HFF-Myc (cell line): ENCODE data around the gene NXF1.
A peak's percentile ranks its signal among the peaks of the same experiment; 100 is the strongest.
"Not testable (repeated sequence)": the region's sequence is repeated elsewhere in the genome, so short reads cannot be mapped to it uniquely, and the experiment has no call there.

Experiments
- DNase-seq: peaks from one replicate; pipeline ENCODE4 v3.0.0-alpha.2; 2011; ENCODE audit warnings: low read depth; ENCODE audit errors: extremely low read depth
- H3K4me3 ChIP-seq: replicated peaks from 2 replicates; pipeline ENCODE4 v1.5.1; 2011; ENCODE audit warnings: low read depth, mild to moderate bottlenecking, control low read depth, low read length
- TF ChIP-seq, protein P1 (sequence below): IDR thresholded peaks from 2 replicates; pipeline ENCODE4 v1.5.1; 2012; ENCODE audit warnings: mild to moderate bottlenecking, low read depth, low read length, control low read depth; ENCODE audit errors: missing control alignments

The NXF1 gene

DNA sequence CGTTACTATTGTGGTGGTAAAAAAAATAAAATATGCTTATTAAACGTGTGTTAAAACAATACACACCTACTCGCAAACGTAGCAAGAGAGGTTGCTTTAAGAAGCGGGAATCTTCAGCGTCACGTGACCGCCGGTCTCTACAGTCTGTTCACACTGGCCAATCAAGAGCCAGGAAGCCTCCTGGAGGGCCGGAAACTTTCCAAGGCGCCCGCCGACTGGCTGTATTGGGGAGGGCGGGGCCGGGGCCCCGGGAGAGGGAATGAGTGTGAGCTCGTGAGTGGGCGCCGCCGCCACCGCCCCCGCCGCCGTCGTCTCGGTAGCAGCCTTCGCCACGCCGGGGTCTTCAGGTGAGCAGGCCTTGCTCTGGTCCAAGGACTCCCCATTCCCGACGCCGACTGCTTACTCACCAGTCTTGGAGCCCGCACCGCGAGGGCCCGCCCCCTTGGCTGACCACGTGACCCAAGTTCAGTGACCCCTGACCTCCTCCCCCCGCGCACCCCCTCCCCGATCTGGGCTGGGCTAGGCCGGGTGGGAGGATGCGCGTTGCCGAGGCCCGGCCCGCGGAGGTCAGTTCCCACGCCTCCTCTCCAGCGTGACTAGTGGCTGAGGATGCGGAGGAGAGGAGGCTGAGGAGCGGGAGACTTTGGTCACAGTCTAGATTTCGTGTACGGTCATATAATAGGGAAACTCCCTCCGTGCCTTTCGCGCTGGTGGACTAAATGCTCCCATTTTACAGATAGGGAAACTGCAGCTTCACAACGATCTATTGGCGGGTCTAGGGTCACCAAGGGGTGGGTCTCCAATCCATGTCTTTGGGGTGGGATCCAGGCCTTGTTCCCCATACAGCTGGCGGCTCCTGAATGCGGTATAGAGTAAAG is 33.9 kb downstream of the NXF1 start, which contains the start of gene TAF6L:
Gene TAF6L, plus strand, starts transcription at position 253 of the 878 bp plus-strand sequence. CDS start 4,388 bp downstream, outside the sequence.
- peak within 1 kb of the TSS; percentile 58 for H3K4me3 ChIP-seq
- peak; percentile 81 for DNase-seq
- TF ChIP-seq, protein P1, sequence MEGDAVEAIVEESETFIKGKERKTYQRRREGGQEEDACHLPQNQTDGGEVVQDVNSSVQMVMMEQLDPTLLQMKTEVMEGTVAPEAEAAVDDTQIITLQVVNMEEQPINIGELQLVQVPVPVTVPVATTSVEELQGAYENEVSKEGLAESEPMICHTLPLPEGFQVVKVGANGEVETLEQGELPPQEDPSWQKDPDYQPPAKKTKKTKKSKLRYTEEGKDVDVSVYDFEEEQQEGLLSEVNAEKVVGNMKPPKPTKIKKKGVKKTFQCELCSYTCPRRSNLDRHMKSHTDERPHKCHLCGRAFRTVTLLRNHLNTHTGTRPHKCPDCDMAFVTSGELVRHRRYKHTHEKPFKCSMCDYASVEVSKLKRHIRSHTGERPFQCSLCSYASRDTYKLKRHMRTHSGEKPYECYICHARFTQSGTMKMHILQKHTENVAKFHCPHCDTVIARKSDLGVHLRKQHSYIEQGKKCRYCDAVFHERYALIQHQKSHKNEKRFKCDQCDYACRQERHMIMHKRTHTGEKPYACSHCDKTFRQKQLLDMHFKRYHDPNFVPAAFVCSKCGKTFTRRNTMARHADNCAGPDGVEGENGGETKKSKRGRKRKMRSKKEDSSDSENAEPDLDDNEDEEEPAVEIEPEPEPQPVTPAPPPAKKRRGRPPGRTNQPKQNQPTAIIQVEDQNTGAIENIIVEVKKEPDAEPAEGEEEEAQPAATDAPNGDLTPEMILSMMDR: no peak

- TF ChIP-seq, protein P1: no peak
- H3K4me3 ChIP-seq: peak overlapping the region; percentile 58
- no peak for DNase-seq
Measured at GRCh38 chr11:62770778-62771143, 34.5 kb downstream of the NXF1 start.

DNA sequence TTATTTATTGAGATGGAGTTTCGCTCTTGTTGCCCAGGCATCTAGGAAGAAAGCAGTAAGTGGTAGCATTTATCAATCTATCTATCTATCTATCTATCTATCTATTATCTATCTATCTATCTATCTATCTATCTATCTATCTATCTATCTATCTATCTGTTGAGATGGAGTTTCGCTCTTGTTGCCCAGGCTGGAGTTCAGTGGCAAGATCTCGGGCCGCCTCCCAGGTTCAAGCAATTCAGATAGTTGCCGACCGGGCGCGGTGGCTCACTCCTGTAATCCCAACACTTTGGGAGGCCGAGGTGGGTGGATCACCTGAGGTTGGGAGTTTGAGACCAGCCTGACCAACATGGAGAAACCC is 44.4 kb downstream of the NXF1 start:
- not testable (repeated sequence) for DNase-seq
- 0 out of 2 replicates have a peak overlapping the region, but pooled peaks have one; percentile 11 for H3K4me3 ChIP-seq

- DNase-seq: no peak
- H3K4me3 ChIP-seq: no peak overlapping the region
Measured at GRCh38 chr11:62757846-62758788, 47.1 kb downstream of the NXF1 start.

DNA sequence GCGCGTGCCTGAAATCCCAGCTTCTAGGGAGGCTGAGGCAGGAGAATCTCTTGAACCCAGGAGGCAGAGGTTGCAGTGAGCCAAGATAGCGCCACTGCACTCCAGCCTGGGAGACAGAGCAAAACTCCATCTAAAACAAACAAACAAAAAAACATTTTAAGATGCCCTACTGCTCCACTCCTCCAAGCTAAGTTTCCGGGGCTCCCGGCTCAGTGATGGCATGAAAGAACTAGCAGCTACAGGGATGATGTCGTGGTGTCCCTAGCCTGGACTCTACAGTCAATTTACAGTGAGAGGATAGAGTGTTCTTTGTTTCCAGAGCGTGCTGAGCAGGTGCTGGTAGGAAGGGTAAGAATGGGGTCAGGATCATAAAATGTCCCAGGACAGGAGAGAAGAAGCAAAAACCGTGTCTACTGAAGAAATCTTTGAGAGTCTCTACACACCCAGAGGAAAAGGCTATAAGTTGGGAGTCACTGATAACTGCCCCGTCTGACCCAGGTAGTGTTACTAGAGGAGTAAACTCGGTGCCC is 50.1 kb downstream of the NXF1 start:
- no peak overlapping the region for H3K4me3 ChIP-seq
- no peak for DNase-seq
- TF ChIP-seq, protein P1: no peak

More at GRCh38 chr11:62757846-62758788, 47.1 kb downstream of the NXF1 start:
- TF ChIP-seq, protein P1: no peak

- peak within 1 kb of the TSS; percentile 62 for H3K4me3 ChIP-seq
- DNase-seq: peak; percentile 99
- TF ChIP-seq, protein P1: no peak
Measured at GRCh38 chr11:62753736-62754603, 51.3 kb downstream of the NXF1 start, which contains the start of gene ZBTB3. TSS of gene ZBTB3 (minus strand) at chr11:62754160. CDS start at chr11:62753664, 496 bp downstream.
